ENCODE data around the gene SHOX.

DNA sequence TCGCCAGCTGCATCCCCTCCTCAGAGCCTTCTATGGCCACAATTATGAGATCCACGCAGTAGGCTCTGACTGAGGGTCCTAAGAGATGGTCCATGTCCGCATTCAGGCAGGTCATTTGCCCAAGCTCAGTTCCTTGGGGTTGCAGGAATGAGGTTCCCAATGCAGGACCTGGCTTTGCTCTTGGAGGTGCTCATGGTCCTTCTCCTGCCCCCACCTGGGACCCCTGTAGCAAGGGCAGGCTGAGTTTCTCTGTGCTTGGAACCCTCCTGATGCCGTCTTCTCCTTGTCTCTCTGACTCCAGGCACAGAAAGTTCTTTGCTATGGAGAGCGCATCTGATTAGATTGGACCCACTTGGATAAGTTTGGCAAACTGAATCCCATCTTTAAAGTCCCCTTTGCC is 16.5 kb upstream of the SHOX start:
- TF ChIP-seq, protein P1, sequence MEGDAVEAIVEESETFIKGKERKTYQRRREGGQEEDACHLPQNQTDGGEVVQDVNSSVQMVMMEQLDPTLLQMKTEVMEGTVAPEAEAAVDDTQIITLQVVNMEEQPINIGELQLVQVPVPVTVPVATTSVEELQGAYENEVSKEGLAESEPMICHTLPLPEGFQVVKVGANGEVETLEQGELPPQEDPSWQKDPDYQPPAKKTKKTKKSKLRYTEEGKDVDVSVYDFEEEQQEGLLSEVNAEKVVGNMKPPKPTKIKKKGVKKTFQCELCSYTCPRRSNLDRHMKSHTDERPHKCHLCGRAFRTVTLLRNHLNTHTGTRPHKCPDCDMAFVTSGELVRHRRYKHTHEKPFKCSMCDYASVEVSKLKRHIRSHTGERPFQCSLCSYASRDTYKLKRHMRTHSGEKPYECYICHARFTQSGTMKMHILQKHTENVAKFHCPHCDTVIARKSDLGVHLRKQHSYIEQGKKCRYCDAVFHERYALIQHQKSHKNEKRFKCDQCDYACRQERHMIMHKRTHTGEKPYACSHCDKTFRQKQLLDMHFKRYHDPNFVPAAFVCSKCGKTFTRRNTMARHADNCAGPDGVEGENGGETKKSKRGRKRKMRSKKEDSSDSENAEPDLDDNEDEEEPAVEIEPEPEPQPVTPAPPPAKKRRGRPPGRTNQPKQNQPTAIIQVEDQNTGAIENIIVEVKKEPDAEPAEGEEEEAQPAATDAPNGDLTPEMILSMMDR (IDR thresholded peaks at IDR 0.05): no peak
- TF ChIP-seq POLR2AphosphoS5 (IDR thresholded peaks at IDR 0.05; ENCODE audit: insufficient read depth in 1 of 2, low read depth in 1 of 2) (no peak), POLR2A (IDR thresholded peaks at IDR 0.05) (no peak)
